Hematopoietic multipotent progenitor cell treated with erythropoietin and hydrocortisone succinate and interleukin-3 and kit ligand, for 15 days (in vitro differentiated cells): Measurements from ENCODE around the gene MICAL2.

Experiments used
- DNase-seq: peaks from one replicate; pipeline ENCODE4 v3.0.0-alpha.2; 2015; ENCODE audit warnings: low spot score

Gene MICAL2

GRCh38 chr11:12247543-12248254, 137.3 kb downstream of the MICAL2 start:
- no peak for DNase-seq

- no peak for DNase-seq
Measured at GRCh38 chr11:12248330-12248729, 137.9 kb downstream of the MICAL2 start.

GRCh38 chr11:12249590-12250260, 139.3 kb downstream of the MICAL2 start:
- no peak for DNase-seq

GRCh38 chr11:12251666-12252560, 141.5 kb downstream of the MICAL2 start:
- no peak for DNase-seq

- DNase-seq: no peak
Measured at GRCh38 chr11:12253843-12254281, 143.5 kb downstream of the MICAL2 start.

- no peak for DNase-seq
Measured at GRCh38 chr11:12258451-12258850, 148.1 kb downstream of the MICAL2 start.

- no peak for DNase-seq
Measured at GRCh38 chr11:12259956-12260355, 149.6 kb downstream of the MICAL2 start.

- no peak for DNase-seq
Measured at GRCh38 chr11:12260731-12261521, 150.5 kb downstream of the MICAL2 start.

- DNase-seq: no peak
Measured at GRCh38 chr11:12261551-12261950, 151.2 kb downstream of the MICAL2 start.

- peak; percentile 83 for DNase-seq
Measured at GRCh38 chr11:12263141-12263693, 152.8 kb downstream of the MICAL2 start.

GRCh38 chr11:12264361-12264760, 154.0 kb downstream of the MICAL2 start:
- DNase-seq: no peak

- no peak for DNase-seq
Measured at GRCh38 chr11:12266132-12266531, 155.7 kb downstream of the MICAL2 start.

- no peak for DNase-seq
Measured at GRCh38 chr11:12266943-12267342, 156.6 kb downstream of the MICAL2 start.

GRCh38 chr11:12267921-12268320, 157.5 kb downstream of the MICAL2 start:
- DNase-seq: no peak

- DNase-seq: no peak
Measured at GRCh38 chr11:12269104-12269441, 158.7 kb downstream of the MICAL2 start.

- DNase-seq: no peak
Measured at GRCh38 chr11:12269446-12270214, 159.2 kb downstream of the MICAL2 start.

- peak; percentile 25 for DNase-seq
Measured at GRCh38 chr11:12270215-12270797, 159.9 kb downstream of the MICAL2 start.

GRCh38 chr11:12270817-12271216, 160.4 kb downstream of the MICAL2 start:
- no peak for DNase-seq

- no peak for DNase-seq
Measured at GRCh38 chr11:12271241-12271640, 160.9 kb downstream of the MICAL2 start.

- DNase-seq: no peak
Measured at GRCh38 chr11:12271826-12272366, 161.5 kb downstream of the MICAL2 start.
